Epithelial cell of esophagus (primary cell): ENCODE data around the gene TTC17.

Source experiments
- DNase-seq: peaks from one replicate; pipeline ENCODE4 v3.0.0; 2010; ENCODE audit warnings: low read depth
- H3K4me3 ChIP-seq: 2 replicates; pipeline ENCODE4 v1.5.1; 2011; ENCODE audit warnings: mild to moderate bottlenecking, low read length, control low read depth
- CTCF ChIP-seq: IDR thresholded peaks from 2 replicates; pipeline ENCODE4 v1.5.1; 2011; ENCODE audit warnings: low read depth, mild to moderate bottlenecking, low read length, control low read depth, inconsistent platforms; ENCODE audit not compliant: insufficient read depth; ENCODE audit errors: missing control alignments

TTC17 gene

GRCh38 chr11:43367382-43368178, 8.9 kb downstream of the TTC17 start:
- TF ChIP-seq CTCF, result no peak
- DNase-seq, result peak; percentile 85
- no peak overlapping the region for H3K4me3 ChIP-seq

GRCh38 chr11:43376065-43376464, 17.3 kb downstream of the TTC17 start:
- no peak for DNase-seq
- TF ChIP-seq CTCF, result no peak
- no peak overlapping the region for H3K4me3 ChIP-seq

GRCh38 chr11:43376594-43376993, 17.9 kb downstream of the TTC17 start:
- no peak overlapping the region for H3K4me3 ChIP-seq
- DNase-seq, result peak; percentile 96
- TF ChIP-seq CTCF, result no peak

GRCh38 chr11:43377389-43377788, 18.7 kb downstream of the TTC17 start:
- TF ChIP-seq CTCF, result no peak
- no peak overlapping the region for H3K4me3 ChIP-seq
- DNase-seq, result no peak

GRCh38 chr11:43378897-43379296, 20.2 kb downstream of the TTC17 start:
- H3K4me3 ChIP-seq, result no peak overlapping the region
- DNase-seq, result no peak
- no peak for TF ChIP-seq CTCF

- no peak overlapping the region for H3K4me3 ChIP-seq
- no peak for DNase-seq
Observed at GRCh38 chr11:43381802-43382201, 23.1 kb downstream of the TTC17 start.

More at GRCh38 chr11:43381802-43382201, 23.1 kb downstream of the TTC17 start:
- TF ChIP-seq CTCF, result no peak
